K562 (cell line): ENCODE data around the gene AGRN. TPM values are rescaled to one million over a fixed set of nuclear protein-coding genes. Genes with fewer than 3 reads are reported as not detected.

Experiments
- ADNP ChIP-seq: fragments of 200-800 bp; sonication (Bioruptor generic); IDR thresholded peaks from 2 replicates; pipeline ENCODE4 v1.6.1; 2016; ENCODE audit warnings: missing genetic modification characterization, missing compliant biosample characterization
- CBFA2T2 ChIP-seq: fragments of 450-650 bp; conservative IDR thresholded peaks from 2 replicates; pipeline ENCODE4 v1.6.1; 2017; ENCODE audit warnings: mild to moderate bottlenecking
- ESRRA ChIP-seq: fragments of 450-650 bp; IDR thresholded peaks from 2 replicates; pipeline ENCODE4 v1.6.1; 2014; ENCODE audit warnings: low read depth, mild to moderate bottlenecking, moderate library complexity, borderline replicate concordance
- MAFG ChIP-seq: fragments of 450-650 bp; conservative IDR thresholded peaks from 2 replicates; pipeline ENCODE4 v1.6.1; 2016; ENCODE audit warnings: missing genetic modification characterization, missing compliant biosample characterization
- MED1 ChIP-seq: sonication (generic); formaldehyde crosslinking; IDR thresholded peaks from 2 replicates; pipeline ENCODE4 v1.8.1; 2023; ENCODE audit warnings: missing genetic modification reagents, borderline replicate concordance
- RFX7 ChIP-seq: fragments of 250-450 bp; sonication (Bioruptor Pico); IDR thresholded peaks from 2 replicates; pipeline ENCODE4 v1.5.1; 2021; ENCODE audit warnings: mild to moderate bottlenecking
- SMAD4 ChIP-seq: fragments of 250-450 bp; sonication (Bioruptor Pico); conservative IDR thresholded peaks from 2 replicates; pipeline ENCODE4 v1.8.0; 2021; ENCODE audit warnings: inconsistent platforms, mild to moderate bottlenecking, moderate library complexity
- ZNF24 ChIP-seq: fragments of 450-650 bp; IDR thresholded peaks from 2 replicates; pipeline ENCODE4 v1.6.1; 2016
- polyA plus RNA-seq, 8 experiments: library from polyadenylated mRNA; depleted of rRNA in 4 of 8; stranded (reverse) in 5 of 8; unstranded in 3 of 8; fragments of >200 nt; fragmentation: Nextera tagmentation in 2 of 8; fragmentation: Illumina TruSeq in 1 of 8; extraction: Ambion mirVana in 2 of 8; extraction: Trizol in 1 of 8; gene quantifications; 2 replicates each; pipeline versions ENCODE4 v1.2.1 to v1.2.3, GENCODE V29; 2011 to 2014; ENCODE audit warnings: inconsistent platforms in 1 of 8, missing spikeins in 1 of 8
- total RNA-seq, 7 experiments: library from RNA; depleted of rRNA in 6 of 7; stranded (reverse); fragments of >200 nt in 6 of 7; fragmentation: Illumina TruSeq in 2 of 7; extraction: Trizol in 2 of 7; gene quantifications; 2 replicates each; pipeline versions ENCODE4 v1.2.1 to v1.2.3, GENCODE V29; 2011 to 2021; ENCODE audit warnings: low replicate concordance in 1 of 7
- TF ChIP-seq, protein P1 (sequence below): fragments of 250-450 bp; sonication (Bioruptor Pico); IDR thresholded peaks from 2 replicates; pipeline ENCODE4 v1.5.0; 2021; ENCODE audit warnings: mild to moderate bottlenecking, moderate library complexity
- TF ChIP-seq, protein P2 (sequence below): fragments of 250-450 bp; sonication (Bioruptor Pico); IDR thresholded peaks from 2 replicates; pipeline ENCODE4 v1.4.0; 2020; ENCODE audit warnings: mild to moderate bottlenecking, moderate library complexity
- TF ChIP-seq, protein P3 (sequence below): fragments of 250-450 bp; sonication (Bioruptor Pico); IDR thresholded peaks from 2 replicates; pipeline ENCODE4 v1.8.0; 2021; ENCODE audit warnings: moderate library complexity, mild to moderate bottlenecking, inconsistent platforms
- TF ChIP-seq, protein P4 (sequence below), 2 experiments: fragments of 200-800 bp in 1 of 2; sonication (Bioruptor generic) in 1 of 2; sonication (generic) in 1 of 2; formaldehyde crosslinking in 1 of 2; IDR thresholded peaks in 1 of 2; conservative IDR thresholded peaks in 1 of 2; 2 replicates each; pipeline versions ENCODE4 v1.5.0 to v1.6.1; 2016 to 2020; ENCODE audit warnings: missing compliant biosample characterization in 1 of 2, missing genetic modification characterization in 1 of 2, missing genetic modification reagents in 1 of 2
- TF ChIP-seq, protein P5 (sequence below): fragments of 200-400 bp; formaldehyde crosslinking; IDR thresholded peaks from 2 replicates; pipeline ENCODE4 v1.6.1; 2017; ENCODE audit warnings: mild to moderate bottlenecking, low read depth, low read length, moderate library complexity

The AGRN gene
- total and polyA plus RNA-seq, 9 of the 15 experiments (the other 6 are each of a cell fraction or from before 2014, with no cell fraction given): 0.04 to 111 (median 18.1) TPM

DNA sequence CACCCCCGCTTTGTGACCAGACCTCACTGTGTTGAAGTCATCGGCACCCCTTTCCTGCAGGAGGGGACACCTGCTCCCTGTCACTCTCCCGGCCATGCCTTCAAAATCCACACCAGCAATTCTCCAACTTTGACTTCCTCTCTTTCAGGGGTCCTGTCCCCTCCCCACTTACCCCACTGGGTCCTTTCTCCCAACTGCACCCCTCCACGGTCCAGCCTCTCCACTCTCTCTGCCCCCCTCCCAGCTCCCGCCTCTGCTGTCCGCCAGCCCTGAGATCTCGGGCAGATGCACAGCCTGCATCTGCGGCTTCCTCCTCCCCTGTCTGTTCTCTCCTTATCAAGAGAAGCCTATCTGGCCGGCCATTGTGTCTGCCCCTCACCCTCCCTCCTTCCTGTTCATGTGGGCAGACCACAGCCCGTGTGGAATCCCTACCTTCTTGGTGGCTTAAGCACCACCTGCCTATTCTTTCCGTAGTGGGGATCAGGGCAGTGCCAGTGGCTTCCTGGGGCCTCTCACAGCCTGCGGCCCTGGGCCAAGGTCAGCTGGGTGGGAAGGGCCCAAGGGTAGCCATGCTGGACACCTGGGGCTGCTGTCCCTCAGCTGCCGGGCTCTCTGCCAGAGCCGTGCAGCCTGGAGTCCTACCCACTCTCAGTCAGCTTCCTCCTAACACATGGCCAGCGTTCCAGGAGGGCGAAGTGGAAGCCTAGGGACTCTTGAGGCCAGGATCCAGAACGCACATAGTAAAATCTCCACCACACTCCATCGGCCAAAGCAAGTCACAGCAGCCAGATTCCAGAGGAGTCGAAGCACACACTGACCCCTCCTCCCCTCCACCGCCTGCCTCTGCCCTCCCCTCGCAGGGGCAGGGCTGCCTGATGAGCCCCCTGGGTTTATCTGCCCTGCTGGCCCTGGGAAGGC, 14.9 kb upstream of the AGRN start (continued):
- TF ChIP-seq, protein P1, sequence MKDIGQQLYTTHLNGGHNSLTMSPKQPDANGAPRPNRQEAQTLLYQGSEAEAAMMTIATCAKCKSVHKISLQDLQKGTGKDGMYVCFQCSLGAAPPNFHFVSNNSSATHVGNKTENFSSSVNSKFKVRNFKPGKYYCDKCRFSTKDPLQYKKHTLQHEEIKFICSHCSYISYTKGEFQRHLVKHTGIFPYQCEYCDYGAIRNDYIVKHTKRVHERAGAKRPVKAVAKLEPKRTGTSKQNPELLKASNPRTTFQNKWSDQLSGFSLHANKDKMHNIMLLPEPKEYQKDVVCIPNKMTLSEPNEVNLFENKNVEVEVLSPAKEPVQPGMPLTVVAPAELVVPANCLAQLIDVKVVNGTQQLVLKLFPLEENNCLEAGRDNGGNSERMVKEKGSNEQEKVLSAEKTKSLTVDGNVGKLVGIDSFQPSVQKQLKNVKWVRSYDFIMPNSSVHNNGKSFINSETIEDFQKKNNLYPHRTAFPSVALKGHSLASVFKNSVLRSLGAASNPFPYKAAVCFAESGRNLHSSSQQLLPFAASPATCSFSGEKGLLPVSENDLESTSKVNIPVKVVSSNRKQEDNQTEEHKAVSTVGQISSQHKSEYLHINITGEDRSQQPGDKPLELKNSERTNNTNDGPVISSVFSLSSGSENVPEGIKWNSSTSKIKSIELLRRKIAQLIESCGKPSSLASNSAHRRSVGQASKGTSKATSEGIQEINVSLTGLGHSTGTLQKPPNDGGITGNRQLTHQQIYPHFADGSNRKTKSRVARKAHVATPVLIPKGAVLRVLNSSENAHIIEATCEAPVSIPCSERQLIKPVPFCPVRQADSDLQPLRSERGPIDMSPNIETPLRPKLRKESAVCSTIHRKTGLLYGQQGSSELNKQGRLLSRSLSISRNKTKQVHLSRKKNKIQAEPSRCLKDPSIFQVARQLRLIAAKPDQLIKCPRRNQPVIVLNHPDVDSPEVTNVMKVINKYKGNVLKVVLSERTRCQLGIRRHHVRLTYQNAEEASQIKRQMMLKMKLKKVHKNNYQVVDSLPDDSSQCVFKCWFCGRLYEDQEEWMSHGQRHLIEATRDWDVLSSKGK: no peak
- TF ChIP-seq, protein P2, sequence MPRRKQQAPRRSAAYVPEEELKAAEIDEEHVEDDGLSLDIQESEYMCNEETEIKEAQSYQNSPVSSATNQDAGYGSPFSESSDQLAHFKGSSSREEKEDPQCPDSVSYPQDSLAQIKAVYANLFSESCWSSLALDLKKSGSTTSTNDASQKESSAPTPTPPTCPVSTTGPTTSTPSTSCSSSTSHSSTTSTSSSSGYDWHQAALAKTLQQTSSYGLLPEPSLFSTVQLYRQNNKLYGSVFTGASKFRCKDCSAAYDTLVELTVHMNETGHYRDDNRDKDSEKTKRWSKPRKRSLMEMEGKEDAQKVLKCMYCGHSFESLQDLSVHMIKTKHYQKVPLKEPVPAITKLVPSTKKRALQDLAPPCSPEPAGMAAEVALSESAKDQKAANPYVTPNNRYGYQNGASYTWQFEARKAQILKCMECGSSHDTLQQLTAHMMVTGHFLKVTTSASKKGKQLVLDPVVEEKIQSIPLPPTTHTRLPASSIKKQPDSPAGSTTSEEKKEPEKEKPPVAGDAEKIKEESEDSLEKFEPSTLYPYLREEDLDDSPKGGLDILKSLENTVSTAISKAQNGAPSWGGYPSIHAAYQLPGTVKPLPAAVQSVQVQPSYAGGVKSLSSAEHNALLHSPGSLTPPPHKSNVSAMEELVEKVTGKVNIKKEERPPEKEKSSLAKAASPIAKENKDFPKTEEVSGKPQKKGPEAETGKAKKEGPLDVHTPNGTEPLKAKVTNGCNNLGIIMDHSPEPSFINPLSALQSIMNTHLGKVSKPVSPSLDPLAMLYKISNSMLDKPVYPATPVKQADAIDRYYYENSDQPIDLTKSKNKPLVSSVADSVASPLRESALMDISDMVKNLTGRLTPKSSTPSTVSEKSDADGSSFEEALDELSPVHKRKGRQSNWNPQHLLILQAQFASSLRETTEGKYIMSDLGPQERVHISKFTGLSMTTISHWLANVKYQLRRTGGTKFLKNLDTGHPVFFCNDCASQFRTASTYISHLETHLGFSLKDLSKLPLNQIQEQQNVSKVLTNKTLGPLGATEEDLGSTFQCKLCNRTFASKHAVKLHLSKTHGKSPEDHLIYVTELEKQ (CRISPR knock-in tag): no peak
- TF ChIP-seq MAFG (tag): no peak
- no peak for TF ChIP-seq MED1 (CRISPR knock-in tag)
- TF ChIP-seq, protein P3, sequence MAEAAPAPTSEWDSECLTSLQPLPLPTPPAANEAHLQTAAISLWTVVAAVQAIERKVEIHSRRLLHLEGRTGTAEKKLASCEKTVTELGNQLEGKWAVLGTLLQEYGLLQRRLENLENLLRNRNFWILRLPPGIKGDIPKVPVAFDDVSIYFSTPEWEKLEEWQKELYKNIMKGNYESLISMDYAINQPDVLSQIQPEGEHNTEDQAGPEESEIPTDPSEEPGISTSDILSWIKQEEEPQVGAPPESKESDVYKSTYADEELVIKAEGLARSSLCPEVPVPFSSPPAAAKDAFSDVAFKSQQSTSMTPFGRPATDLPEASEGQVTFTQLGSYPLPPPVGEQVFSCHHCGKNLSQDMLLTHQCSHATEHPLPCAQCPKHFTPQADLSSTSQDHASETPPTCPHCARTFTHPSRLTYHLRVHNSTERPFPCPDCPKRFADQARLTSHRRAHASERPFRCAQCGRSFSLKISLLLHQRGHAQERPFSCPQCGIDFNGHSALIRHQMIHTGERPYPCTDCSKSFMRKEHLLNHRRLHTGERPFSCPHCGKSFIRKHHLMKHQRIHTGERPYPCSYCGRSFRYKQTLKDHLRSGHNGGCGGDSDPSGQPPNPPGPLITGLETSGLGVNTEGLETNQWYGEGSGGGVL (CRISPR knock-in tag): no peak
- no peak for TF ChIP-seq ADNP (tag)
- peak; percentile 81 for TF ChIP-seq CBFA2T2
- TF ChIP-seq, protein P4, sequence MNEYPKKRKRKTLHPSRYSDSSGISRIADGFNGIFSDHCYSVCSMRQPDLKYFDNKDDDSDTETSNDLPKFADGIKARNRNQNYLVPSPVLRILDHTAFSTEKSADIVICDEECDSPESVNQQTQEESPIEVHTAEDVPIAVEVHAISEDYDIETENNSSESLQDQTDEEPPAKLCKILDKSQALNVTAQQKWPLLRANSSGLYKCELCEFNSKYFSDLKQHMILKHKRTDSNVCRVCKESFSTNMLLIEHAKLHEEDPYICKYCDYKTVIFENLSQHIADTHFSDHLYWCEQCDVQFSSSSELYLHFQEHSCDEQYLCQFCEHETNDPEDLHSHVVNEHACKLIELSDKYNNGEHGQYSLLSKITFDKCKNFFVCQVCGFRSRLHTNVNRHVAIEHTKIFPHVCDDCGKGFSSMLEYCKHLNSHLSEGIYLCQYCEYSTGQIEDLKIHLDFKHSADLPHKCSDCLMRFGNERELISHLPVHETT (CRISPR knock-in tag; conservative IDR thresholded peaks at IDR 0.05 in 1 of 2, IDR thresholded peaks at IDR 0.05 in 1 of 2): peak in 1 of 2 experiments; percentile 38; a peak in 1 of 4 replicates
- no peak for TF ChIP-seq ZNF24
- TF ChIP-seq RFX7: no peak
- TF ChIP-seq, protein P5, sequence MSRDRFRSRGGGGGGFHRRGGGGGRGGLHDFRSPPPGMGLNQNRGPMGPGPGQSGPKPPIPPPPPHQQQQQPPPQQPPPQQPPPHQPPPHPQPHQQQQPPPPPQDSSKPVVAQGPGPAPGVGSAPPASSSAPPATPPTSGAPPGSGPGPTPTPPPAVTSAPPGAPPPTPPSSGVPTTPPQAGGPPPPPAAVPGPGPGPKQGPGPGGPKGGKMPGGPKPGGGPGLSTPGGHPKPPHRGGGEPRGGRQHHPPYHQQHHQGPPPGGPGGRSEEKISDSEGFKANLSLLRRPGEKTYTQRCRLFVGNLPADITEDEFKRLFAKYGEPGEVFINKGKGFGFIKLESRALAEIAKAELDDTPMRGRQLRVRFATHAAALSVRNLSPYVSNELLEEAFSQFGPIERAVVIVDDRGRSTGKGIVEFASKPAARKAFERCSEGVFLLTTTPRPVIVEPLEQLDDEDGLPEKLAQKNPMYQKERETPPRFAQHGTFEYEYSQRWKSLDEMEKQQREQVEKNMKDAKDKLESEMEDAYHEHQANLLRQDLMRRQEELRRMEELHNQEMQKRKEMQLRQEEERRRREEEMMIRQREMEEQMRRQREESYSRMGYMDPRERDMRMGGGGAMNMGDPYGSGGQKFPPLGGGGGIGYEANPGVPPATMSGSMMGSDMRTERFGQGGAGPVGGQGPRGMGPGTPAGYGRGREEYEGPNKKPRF: no peak
- TF ChIP-seq SMAD4 (CRISPR knock-in tag): peak; percentile 97
- TF ChIP-seq ESRRA: peak; percentile 84
